Retinal pigment epithelial cell (primary cell): ENCODE data around the gene CD151.

Experiments used
- DNase-seq: peaks from one replicate; pipeline ENCODE4 v3.0.0-alpha.2; 2010; ENCODE audit warnings: low read depth
- H3K4me3 ChIP-seq: 2 replicates; pipeline ENCODE4 v1.5.1; 2011; ENCODE audit warnings: mild to moderate bottlenecking, low read length, control low read depth, moderate library complexity
- CTCF ChIP-seq: conservative IDR thresholded peaks from 2 replicates; pipeline ENCODE4 v1.5.1; 2011; ENCODE audit warnings: low read depth, low read length, control low read depth, inconsistent platforms

The CD151 gene

GRCh38 chr11:818396-819128, 14.2 kb upstream of the CD151 start, which contains the start of gene PNPLA2:
TSS of gene PNPLA2 (plus strand) at chr11:818914. CDS start at chr11:819719, 805 bp downstream.
- TF ChIP-seq CTCF, result no peak
- DNase-seq, result no peak
- H3K4me3 ChIP-seq, result peak within 1 kb of the TSS; percentile 63

- no peak for DNase-seq
- peak overlapping the region; percentile 63 for H3K4me3 ChIP-seq
- TF ChIP-seq CTCF, result peak; percentile 7
Measured at GRCh38 chr11:819129-819931, 13.4 kb upstream of the CD151 start.

- DNase-seq, result no peak
- no peak for TF ChIP-seq CTCF
Measured at GRCh38 chr11:819943-820649, 12.7 kb upstream of the CD151 start.

GRCh38 chr11:820655-821511, 11.9 kb upstream of the CD151 start:
- peak overlapping the region; percentile 63 for H3K4me3 ChIP-seq
- no peak for TF ChIP-seq CTCF
- no peak for DNase-seq

More at GRCh38 chr11:819943-820649, 12.7 kb upstream of the CD151 start:
- H3K4me3 ChIP-seq, result peak overlapping the region; percentile 63

- H3K4me3 ChIP-seq, result no peak overlapping the region
- DNase-seq, result no peak
- no peak for TF ChIP-seq CTCF
Measured at GRCh38 chr11:821512-822371, 11.0 kb upstream of the CD151 start.
